GM18502 (cell line): ENCODE data around the gene SLX4.

Experiments used
- ATAC-seq: cut with Tn5 transposase; IDR thresholded peaks from one replicate; pipeline ENCODE4 v1.9.1; 2021; ENCODE audit warnings: mild to moderate bottlenecking; ENCODE audit not compliant: unreplicated experiment, poor library complexity

SLX4 gene

GRCh38 chr16:3561626-3562025 lies 49.8 kb downstream of the SLX4 start:
- ATAC-seq: no peak

GRCh38 chr16:3554351-3554928 lies 57.0 kb downstream of the SLX4 start:
- no peak for ATAC-seq

GRCh38 chr16:3553138-3553923 lies 58.1 kb downstream of the SLX4 start:
- no peak for ATAC-seq

- ATAC-seq: no peak
These were observed 60.3 kb downstream of the SLX4 start for GRCh38 chr16:3550851-3551847.

- ATAC-seq: no peak
These were observed 61.5 kb downstream of the SLX4 start for GRCh38 chr16:3549906-3550305.

- no peak for ATAC-seq
These were observed 62.5 kb downstream of the SLX4 start for GRCh38 chr16:3548859-3549258.

- no peak for ATAC-seq
These were observed 63.0 kb downstream of the SLX4 start for GRCh38 chr16:3548445-3548844.

- ATAC-seq: no peak
These were observed 64.3 kb downstream of the SLX4 start for GRCh38 chr16:3546986-3547682.

GRCh38 chr16:3542601-3543373 lies 68.6 kb downstream of the SLX4 start:
- no peak for ATAC-seq

- ATAC-seq: no peak
These were observed 69.8 kb downstream of the SLX4 start for GRCh38 chr16:3541527-3542155.

- ATAC-seq: no peak
These were observed 73.2 kb downstream of the SLX4 start for GRCh38 chr16:3538222-3538621.

GRCh38 chr16:3536851-3537250 lies 74.6 kb downstream of the SLX4 start:
- no peak for ATAC-seq

- ATAC-seq: no peak
These were observed 75.1 kb downstream of the SLX4 start for GRCh38 chr16:3536271-3536731.

GRCh38 chr16:3534126-3534525 lies 77.3 kb downstream of the SLX4 start:
- ATAC-seq: no peak

GRCh38 chr16:3532741-3533140 lies 78.7 kb downstream of the SLX4 start:
- ATAC-seq: no peak
